NB4 (cell line): ENCODE data around the gene RRP7A.

Experiments
- CTCF ChIP-seq: IDR thresholded peaks from one replicate; pipeline ENCODE4 v1.5.1; 2012; ENCODE audit warnings: low read depth, low read length
- MAX ChIP-seq: IDR thresholded peaks from 2 replicates; pipeline ENCODE4 v1.6.1; 2011; ENCODE audit warnings: low read depth, low read length
- MYC ChIP-seq: IDR thresholded peaks from 2 replicates; pipeline ENCODE4 v1.6.1; 2011; ENCODE audit warnings: low read depth, low read length
- POLR2A ChIP-seq: IDR thresholded peaks from 2 replicates; pipeline ENCODE4 v1.6.1; 2011; ENCODE audit warnings: mild to moderate bottlenecking; ENCODE audit not compliant: insufficient read length; ENCODE audit errors: extremely low read depth

- no peak for TF ChIP-seq POLR2A
- no peak for TF ChIP-seq CTCF
- TF ChIP-seq MAX: no peak
- TF ChIP-seq MYC: no peak
These were observed 46.4 kb upstream of the RRP7A start for GRCh38 chr22:42565956-42566355.
